ENCODE data around the gene GATA2.
A peak's percentile ranks its signal among the peaks of the same experiment; 100 is the strongest.

Gene GATA2

DNA sequence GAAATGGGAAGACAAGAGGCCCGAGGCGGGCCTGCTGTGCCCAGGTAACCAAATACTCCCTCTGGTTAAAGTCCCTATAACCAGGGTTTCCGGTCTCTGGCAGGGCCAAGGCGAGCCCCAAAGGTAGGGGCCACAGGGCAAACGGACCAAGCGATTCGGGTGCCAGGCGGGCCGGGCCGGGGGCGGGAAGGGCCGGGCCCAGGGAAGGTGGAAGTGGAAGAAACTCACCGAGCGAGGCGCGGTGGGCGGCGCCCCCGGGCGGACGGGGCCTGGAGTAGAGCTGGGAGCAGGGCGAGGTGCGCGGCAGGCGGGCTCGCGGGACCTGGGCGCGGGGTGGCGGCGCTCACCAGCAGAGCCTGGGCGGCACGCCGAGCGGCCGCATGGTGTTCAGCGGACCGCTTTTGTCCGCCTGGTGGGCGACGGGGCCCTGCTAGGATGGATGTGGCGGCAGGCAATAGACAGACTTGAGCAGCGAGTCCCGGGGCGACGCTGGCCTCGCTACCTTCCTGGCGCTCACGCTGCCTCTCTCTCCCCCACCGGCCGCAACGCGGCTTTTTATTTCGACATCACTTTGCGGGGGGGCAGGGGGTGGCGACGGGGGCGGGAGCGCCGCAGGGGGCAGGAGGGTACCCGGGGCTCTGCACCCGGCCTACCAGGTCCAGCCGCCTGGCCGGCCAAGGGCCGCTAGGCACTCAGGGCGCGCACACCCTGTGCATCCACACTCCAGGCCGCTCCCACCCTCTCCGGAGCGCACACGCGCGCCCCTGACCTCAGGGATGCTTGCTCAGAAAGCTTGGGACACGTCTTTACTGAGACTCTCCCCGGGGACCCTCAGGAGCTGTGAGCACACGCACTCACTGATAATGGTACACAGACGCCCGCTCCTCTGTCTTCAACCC, at the start of gene GATA2:
Gene GATA2, minus strand, starts transcription at position 531 of the 899 bp plus-strand sequence. CDS start 6,170 bp downstream, outside the sequence.
- DNase-seq: peak; percentile 64

DNA sequence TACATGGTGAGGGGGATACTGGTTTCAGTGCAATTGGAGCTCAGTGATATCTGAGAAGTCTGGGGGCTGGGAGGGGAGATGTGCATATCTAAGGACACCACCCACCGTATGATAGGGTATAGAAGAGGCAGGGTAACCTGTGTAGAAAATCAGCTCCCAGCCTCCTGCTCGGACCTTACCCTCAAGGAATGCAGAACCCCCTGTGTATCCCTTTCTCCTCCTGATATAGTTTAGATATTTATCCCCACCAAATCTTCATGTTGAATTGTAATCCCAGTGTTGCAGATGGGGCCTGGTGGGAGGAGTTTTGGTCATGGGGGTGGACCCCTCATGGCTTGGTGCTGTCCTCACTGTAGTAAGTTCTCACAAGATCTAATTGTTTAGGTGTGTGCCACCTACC, 48.2 kb upstream of the GATA2 start:
- DNase-seq: no peak

DNA sequence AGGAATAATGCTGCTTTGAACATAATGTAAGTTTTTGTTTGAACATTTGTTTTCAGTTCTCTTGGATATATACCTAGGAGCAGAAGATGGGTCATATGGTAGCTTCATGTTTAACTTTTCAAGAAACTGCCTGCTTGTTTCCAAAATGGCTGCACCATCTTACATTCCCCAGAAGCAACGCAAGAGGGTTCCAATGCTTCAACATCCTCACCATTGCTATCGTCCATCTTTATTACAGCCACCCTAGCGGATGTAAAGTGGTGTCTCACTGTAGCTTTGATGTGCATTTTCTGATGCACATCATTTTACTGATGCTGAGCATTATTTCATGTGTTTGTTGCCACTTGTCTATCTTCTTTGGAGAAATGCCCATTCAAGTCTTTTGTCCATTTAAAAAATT, 46.4 kb upstream of the GATA2 start:
- no peak for DNase-seq

GRCh38 chr3:128537091-128537703, 44.2 kb upstream of the GATA2 start:
- no peak for DNase-seq

DNA sequence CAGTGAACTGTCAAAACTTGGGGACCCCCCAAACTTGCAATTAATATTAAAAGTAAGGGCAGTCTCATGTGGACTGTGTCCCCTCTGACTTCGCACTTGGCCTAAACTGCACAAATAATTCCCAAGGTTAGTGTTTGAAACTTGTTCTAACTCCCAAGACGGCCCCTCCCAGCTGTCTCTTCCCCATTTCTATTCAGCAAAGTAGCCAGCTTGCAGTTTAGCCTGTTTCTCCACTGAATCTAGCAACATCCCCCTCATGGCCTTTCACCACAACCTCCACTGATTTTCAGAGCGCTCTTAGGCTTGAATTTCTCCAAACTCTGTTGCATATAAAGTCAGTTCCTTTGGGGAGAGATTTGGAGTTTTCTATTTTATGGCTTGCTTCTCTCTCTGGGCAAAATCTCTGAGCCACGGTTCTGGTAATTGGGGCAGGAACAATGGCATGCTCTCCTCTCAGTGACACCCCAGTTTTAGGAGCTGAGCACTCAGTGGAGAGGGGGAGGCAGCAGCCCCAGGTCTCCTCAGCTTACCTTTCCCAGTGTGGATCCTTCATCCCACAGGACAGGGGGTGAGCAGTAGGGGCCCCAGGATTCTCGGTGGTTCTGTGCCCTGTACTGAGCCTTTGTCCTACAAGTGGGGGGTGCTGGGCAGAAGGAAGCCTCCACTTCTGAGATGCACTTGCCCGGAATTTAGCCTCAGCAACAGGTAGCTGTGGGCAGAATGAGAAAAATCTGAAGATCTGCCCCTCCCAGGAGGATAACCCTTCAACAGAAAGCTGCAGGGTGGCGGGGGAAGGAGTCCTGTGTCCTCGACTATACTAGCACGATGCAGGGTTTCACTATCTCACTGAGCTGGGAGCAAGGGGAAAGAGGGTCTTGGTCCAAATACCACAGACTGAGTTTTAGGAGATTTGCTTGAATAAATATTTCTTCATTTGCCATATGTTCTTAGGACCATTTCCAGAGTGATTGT, 39.3 kb upstream of the GATA2 start:
- no peak for DNase-seq

- DNase-seq: no peak
These were observed 31.6 kb upstream of the GATA2 start for GRCh38 chr3:128524374-128525299.

- DNase-seq: no peak
These were observed 30.6 kb upstream of the GATA2 start for GRCh38 chr3:128523591-128523990.

- no peak for DNase-seq
These were observed 28.7 kb upstream of the GATA2 start for GRCh38 chr3:128521715-128522114.

GRCh38 chr3:128518587-128519490, 25.8 kb upstream of the GATA2 start:
- DNase-seq: no peak

- no peak for DNase-seq
These were observed 24.6 kb upstream of the GATA2 start for GRCh38 chr3:128517648-128518047.

- DNase-seq: no peak
These were observed 23.0 kb upstream of the GATA2 start for GRCh38 chr3:128515967-128516366.

GRCh38 chr3:128508852-128509251, 15.9 kb upstream of the GATA2 start:
- DNase-seq: no peak

DNA sequence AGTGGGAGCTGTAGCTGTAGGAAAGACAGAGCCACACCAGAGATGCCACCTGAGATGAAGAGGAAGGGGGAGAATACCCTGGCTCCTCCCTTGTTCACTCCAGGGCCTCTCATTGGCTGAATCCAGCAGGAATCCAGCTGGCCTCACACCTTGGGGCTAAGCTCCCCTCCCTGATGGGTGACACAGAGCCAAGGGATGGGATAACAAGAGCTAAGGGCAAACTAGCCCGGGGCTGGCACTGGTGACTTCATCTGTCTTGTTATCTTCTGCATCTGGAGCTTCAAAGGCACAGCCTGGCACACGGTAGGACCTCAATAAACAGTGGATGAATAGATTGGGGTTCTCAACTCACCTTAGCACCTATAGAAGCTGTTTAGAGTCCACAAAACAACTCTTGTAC, 13.8 kb upstream of the GATA2 start:
- DNase-seq: no peak

DNA sequence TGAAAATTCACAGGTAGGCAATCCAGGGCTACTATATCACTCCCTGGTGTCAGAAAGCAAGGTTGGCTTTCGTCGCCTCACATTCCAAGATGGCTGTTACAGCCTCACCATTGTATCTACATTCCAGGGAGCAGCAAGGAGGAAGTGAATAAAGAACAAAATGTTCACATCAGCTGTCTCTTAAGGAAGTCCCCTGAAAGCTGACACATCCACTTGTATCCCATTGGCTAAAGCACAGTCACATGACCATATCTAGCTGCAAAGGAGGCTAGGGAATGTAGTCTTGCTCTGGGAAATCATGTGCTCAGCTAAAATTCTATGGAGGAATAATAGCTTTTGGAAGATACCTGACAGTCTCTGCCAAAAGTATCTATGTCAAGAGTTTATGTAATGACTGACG, 12.8 kb upstream of the GATA2 start:
- no peak for DNase-seq

- no peak for DNase-seq
These were observed 12.1 kb upstream of the GATA2 start for GRCh38 chr3:128504963-128505730.

GRCh38 chr3:128504533-128504915, 11.5 kb upstream of the GATA2 start:
- DNase-seq: no peak

DNA sequence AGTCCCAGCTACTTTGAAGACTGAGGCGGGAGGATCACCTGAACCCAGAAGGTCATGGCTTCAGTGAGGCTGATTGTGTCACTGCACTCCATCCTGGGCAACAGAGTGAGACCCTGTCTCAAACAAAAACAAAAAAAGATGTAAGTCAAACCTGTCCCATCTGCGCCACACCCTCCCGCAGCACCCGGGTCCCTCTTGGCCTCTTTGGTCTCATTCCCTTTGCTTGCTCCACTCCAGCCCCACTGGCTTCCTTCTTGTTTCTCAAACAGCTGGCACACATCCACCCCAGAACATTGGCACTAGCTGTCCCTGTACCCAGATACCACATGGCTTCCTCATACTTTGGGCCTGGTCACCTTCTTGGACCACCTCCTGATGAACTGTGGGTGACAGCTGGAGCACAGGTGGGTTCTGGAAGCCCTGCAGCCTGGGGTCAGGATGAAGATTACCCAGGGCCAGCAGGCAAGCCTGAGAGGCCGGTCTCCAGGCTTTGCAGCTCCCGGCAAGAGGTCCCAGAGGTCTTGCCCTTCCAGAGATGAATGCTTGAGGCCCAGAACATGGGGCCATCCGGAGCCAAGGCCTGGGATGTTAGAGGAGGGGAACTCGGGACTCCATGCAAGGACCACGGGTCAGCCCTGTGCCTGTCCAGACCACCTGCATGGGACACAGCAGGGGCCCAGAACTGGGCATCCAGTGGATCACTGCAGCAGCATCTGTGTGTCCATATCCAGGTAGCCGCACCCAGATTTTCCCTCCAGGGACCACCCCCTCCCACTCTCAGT, 10.9 kb upstream of the GATA2 start:
- DNase-seq: no peak

GRCh38 chr3:128503164-128503651, 10.2 kb upstream of the GATA2 start:
- no peak for DNase-seq

DNA sequence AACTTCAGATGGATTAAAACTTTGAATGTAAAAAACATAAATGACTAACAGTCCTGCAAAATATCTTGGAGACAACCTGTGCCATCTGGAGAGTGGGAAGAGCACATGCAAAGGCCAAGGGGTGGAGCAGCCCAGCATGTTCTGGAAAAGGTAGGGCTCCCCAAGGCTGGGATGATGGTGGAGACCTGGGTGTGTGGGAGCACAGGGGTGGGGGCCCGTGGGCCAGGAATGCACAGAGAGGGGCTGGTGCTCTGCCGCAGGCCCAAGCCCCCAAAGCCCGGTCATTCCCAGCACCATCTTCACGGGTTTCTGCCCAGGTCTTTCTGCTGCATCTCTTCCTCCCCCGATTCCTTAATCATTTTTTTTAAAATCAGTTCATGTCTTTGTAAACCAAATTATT, 9.7 kb upstream of the GATA2 start:
- no peak for DNase-seq

Measured in stimulated activated CD4-positive, alpha-beta T cell treated with anti-CD3 and anti-CD28 coated beads, Interleukin-15, amount 100 ng/mL, for 24 hours (primary cell).